ENCODE results near the gene GXYLT2. TPM values are rescaled to one million over a fixed set of nuclear protein-coding genes. Genes with fewer than 3 reads are reported as not detected.
A peak's percentile ranks its signal among the peaks of the same experiment; 100 is the strongest.
"Not testable (repeated sequence)": the region's sequence is repeated elsewhere in the genome, so short reads cannot be mapped to it uniquely, and the experiment has no call there.

Gene GXYLT2
- total RNA-seq, 1 donor from 2014 or later = 10.1 TPM

- peak in 1 of 3 experiments; percentile 3 for TF ChIP-seq CTCF (IDR thresholded peaks at IDR 0.05)
- TF ChIP-seq POLR2AphosphoS5 (IDR thresholded peaks at IDR 0.05; ENCODE audit: insufficient read depth in 1 of 2, low read depth in 1 of 2) = peak in 1 of 2 donors; percentile 66
- TF ChIP-seq POLR2A (IDR thresholded peaks at IDR 0.05) = peak; percentile 21 to 92
- no peaks in the 10 kb centered on the region for H3K27me3 ChIP-seq
- H3K9me3 ChIP-seq = no peaks in the 10 kb centered on the region
- H3K36me3 ChIP-seq = peaks cover 0 to 5% of the 10 kb centered on the region in 2 donors
- peaks cover 49% of the 10 kb centered on the region for H3K4me1 ChIP-seq
- DNase-seq (ENCODE audit: extremely low spot score in 2 of 2) = peak in 1 of 2 donors; percentile 91
- peak within 1 kb of the TSS; percentile 97 for H3K27ac ChIP-seq
- intact Hi-C loops (cut with DNase I) = loop anchor here (2.0 kb wide), 1 partner anchor 148 kb away; the partner anchor contains the start of gene SHQ1
- peak within 1 kb of the TSS; percentile 69 to 78 for H3K4me3 ChIP-seq
Observed at GRCh38 chr3:72996473-72997333, 108.9 kb downstream of the GXYLT2 start, which contains the start of gene PPP4R2. Gene PPP4R2 (plus strand): TSS chr3:72996811. CDS start chr3:72997038, 227 bp downstream.

GRCh38 chr3:72997421-72997961 lies 109.6 kb downstream of the GXYLT2 start:
- DNase-seq (ENCODE audit: extremely low spot score in 2 of 2) = no peak
- Histone ChIP-seq H3K4me3 (peak overlapping the region; percentile 69 to 78), H3K27me3 (no peaks in the 10 kb centered on the region), H3K4me1 (peaks cover 57% of the 10 kb centered on the region), H3K9me3 (no peaks in the 10 kb centered on the region), H3K36me3 (peaks cover 0 to 5% of the 10 kb centered on the region in 2 donors), H3K27ac (peak overlapping the region; percentile 97)
- TF ChIP-seq CTCF (IDR thresholded peaks at IDR 0.05) (peak in 1 of 3 experiments; percentile 34), POLR2AphosphoS5 (IDR thresholded peaks at IDR 0.05; ENCODE audit: insufficient read depth in 1 of 2, low read depth in 1 of 2) (no peak)
- intact Hi-C loops (cut with DNase I) = loop anchor here (2.0 kb wide), 1 partner anchor 149 kb away; the partner anchor contains the start of gene SHQ1

GRCh38 chr3:72998466-72998865 lies 110.6 kb downstream of the GXYLT2 start:
- peak overlapping the region; percentile 69 to 78 for H3K4me3 ChIP-seq
- H3K4me1 ChIP-seq = peaks cover 63% of the 10 kb centered on the region
- H3K27me3 ChIP-seq = no peaks in the 10 kb centered on the region
- peaks cover 0 to 5% of the 10 kb centered on the region in 2 donors for H3K36me3 ChIP-seq
- H3K27ac ChIP-seq = peak overlapping the region; percentile 97
- H3K9me3 ChIP-seq = no peaks in the 10 kb centered on the region
- TF ChIP-seq POLR2AphosphoS5 (IDR thresholded peaks at IDR 0.05; ENCODE audit: insufficient read depth in 1 of 2, low read depth in 1 of 2) = no peak
- no peak for TF ChIP-seq CTCF (IDR thresholded peaks at IDR 0.05)
- TF ChIP-seq POLR2A (IDR thresholded peaks at IDR 0.05) = no peak
- intact Hi-C loops (cut with DNase I) = loop anchor here (1.0 kb wide), 1 partner anchor 102 kb away; no protein-coding TSS in a partner anchor
- no peak for DNase-seq (ENCODE audit: extremely low spot score in 2 of 2)

GRCh38 chr3:72999951-73000350 lies 112.1 kb downstream of the GXYLT2 start:
- H3K4me3 ChIP-seq = no peak overlapping the region
- no peak overlapping the region for H3K27ac ChIP-seq
- H3K36me3 ChIP-seq = peaks cover 0 to 5% of the 10 kb centered on the region in 2 donors
- peaks cover 69% of the 10 kb centered on the region for H3K4me1 ChIP-seq
- no peak for TF ChIP-seq CTCF (IDR thresholded peaks at IDR 0.05)
- no peak for TF ChIP-seq POLR2AphosphoS5 (IDR thresholded peaks at IDR 0.05; ENCODE audit: insufficient read depth in 1 of 2, low read depth in 1 of 2)
- no peak for TF ChIP-seq POLR2A (IDR thresholded peaks at IDR 0.05)
- no peaks in the 10 kb centered on the region for H3K27me3 ChIP-seq
- intact Hi-C loops (cut with DNase I) = no loop called here
- H3K9me3 ChIP-seq = no peaks in the 10 kb centered on the region
- DNase-seq (ENCODE audit: extremely low spot score in 2 of 2) = no peak

GRCh38 chr3:73003050-73003449 lies 115.2 kb downstream of the GXYLT2 start:
- H3K36me3 ChIP-seq = not testable (repeated sequence)
- peaks cover 66% of the 10 kb centered on the region for H3K4me1 ChIP-seq

More at GRCh38 chr3:73003050-73003449, 115.2 kb downstream of the GXYLT2 start:
- H3K27ac ChIP-seq; H3K27me3 ChIP-seq; H3K9me3 ChIP-seq; H3K4me3 ChIP-seq; intact Hi-C loops (cut with DNase I); DNase-seq (ENCODE audit: extremely low spot score in 2 of 2): not testable (repeated sequence)
